Left cardiac atrium (tissue), 4 donors: ENCODE results near the gene LOC101059915.

Experiments used
- ATAC-seq, 2 donors: fragments of 200-7000 bp; cut with Tn5 transposase; one replicate each; pipeline ENCODE4 v1.9.1; 2020; ENCODE audit warnings: mild to moderate bottlenecking in 2 of 2, moderate library complexity in 2 of 2
- DNase-seq: peaks from one replicate; pipeline ENCODE4 v3.0.0-alpha.2; 2020
- intact Hi-C, 2 donors: fragments of 100-400 bp; cut with DNase I; formaldehyde crosslinking; loops; one replicate each; pipeline versions ENCODE4 v1.14.1 to v1.15.1; 2022 to 2023
- donor health status: DM: no; HTN: yes; CAD: no.
- donor health status: DM: no; HTN: yes; CAD: no; lungs with severe emphysema.
- donor health status: DM: yes; HTN: yes; CAD: no.
- donor health status: Dilated cardiomyopathy.

The LOC101059915 gene

GRCh38 chrX:71667328-71668247 is at the start of gene LOC101059915:
TSS of gene LOC101059915 (plus strand) at chrX:71667546.
- DNase-seq (no peak), ATAC-seq (no peak)

DNA sequence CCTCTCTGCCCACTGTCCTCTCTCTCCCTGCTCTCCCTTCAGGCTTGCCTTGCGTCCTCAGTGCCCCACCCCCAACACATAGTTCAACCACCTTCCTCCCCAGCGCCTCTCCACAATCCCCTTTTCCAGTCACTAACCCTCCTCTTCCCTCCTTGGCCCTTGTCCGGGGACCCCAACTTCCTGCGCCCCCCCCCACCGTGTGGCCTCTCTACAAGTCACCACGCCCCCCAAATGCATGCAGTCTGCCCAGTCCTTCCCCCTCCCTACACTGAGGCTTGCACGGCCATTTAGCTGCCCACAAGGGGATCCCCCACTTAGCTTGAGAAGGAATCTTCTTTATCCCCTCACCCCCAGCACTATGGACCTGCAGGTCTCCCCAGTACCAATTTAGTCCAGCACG is 49.6 kb upstream of the LOC101059915 start:
- intact Hi-C loops = no loop called here
- ATAC-seq = no peak

More at GRCh38 chrX:71667328-71668247, at the start of gene LOC101059915:
- intact Hi-C loops = no loop called here

DNA sequence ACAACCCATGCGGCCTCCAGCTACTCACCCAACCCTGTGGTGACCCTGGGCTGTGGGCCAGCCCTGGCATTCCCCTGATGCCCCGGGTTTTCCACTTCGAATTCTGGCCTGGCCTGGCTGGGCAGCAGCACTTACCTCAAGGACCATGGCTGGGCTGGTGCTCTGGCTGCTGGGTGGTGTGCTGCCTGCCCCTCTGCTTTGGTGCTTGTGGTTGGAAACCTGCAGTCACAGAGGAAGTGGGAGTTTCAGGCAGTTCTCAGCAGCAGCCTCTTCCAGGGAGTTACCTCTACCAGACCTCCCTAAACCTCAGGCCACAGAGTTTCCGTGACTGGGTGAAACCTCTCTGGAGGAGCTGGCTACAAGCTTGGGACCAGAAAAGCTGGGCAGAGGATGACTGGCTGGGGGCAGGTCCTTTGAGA is 49.0 kb upstream of the LOC101059915 start, which contains the start of gene CXCR3:
Gene CXCR3 (minus strand): TSS at position 209 of the 419 bp plus-strand sequence. CDS start 62 bp downstream, at position 147.
- DNase-seq (no peak), ATAC-seq (no peak)
- intact Hi-C loops = no loop called here

More for the DNA sequence above, 49.6 kb upstream of the LOC101059915 start:
- DNase-seq = no peak

GRCh38 chrX:71618787-71619186 is 48.6 kb upstream of the LOC101059915 start:
- ATAC-seq (no peak), DNase-seq (no peak)
- intact Hi-C loops = no loop called here

- intact Hi-C loops = no loop called here
- DNase-seq = no peak
Measured at GRCh38 chrX:71619193-71619592, 48.2 kb upstream of the LOC101059915 start.

GRCh38 chrX:71619986-71620385 is 47.4 kb upstream of the LOC101059915 start:
- ATAC-seq (no peak), DNase-seq (no peak)
- intact Hi-C loops = no loop called here

More at GRCh38 chrX:71619193-71619592, 48.2 kb upstream of the LOC101059915 start:
- no peak for ATAC-seq

- ATAC-seq = peak in 1 of 2 donors; percentile 53
Measured at GRCh38 chrX:71621603-71622002, 45.7 kb upstream of the LOC101059915 start.

GRCh38 chrX:71622032-71622575 is 45.2 kb upstream of the LOC101059915 start:
- intact Hi-C loops = no loop called here
- ATAC-seq (no peak), DNase-seq (no peak)

More at GRCh38 chrX:71621603-71622002, 45.7 kb upstream of the LOC101059915 start:
- intact Hi-C loops = no loop called here
- no peak for DNase-seq

DNA sequence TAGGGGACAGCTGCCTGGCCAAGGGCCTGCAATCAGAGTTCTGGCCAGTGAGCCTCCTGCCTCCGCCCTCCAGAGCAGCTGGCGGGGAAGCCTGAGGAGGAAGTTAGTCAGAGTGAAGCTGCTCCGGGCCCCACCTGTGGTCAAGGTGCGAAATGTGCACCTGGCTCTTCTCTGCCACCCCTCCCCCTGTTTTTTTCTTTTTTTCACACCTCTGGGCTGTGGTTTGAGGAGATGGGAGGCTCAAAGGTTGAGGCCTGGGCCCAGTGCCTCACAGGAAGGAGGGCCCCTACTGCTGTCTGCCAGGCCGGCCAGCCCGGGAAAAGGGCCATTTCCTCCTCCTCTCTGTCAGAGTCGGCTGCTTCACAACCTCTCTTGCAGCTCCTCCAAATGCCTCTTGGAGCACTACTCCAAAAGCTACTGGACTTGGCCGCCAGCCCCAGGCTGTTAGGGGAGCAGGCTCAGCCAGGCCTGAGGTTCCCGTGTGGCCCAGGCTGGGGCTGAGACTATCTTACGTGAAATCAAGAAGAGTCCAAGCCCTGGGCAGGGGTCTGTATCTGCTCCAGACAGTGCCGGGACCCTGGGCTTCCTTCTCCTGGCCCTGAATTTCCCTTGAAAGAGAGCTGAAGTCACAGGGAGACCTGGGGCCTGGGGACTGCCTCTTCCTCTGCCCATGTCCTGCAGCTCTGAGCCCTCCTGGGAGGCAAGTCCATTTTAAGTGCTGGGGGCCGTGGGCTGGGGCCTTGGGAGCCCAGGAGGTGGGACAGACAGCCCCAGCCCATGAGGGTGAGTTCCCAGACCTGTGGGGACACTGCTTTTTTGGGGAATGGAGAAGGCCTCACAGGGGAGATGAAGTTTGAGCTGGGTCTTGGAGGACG is 44.5 kb upstream of the LOC101059915 start:
- DNase-seq (peak; percentile 81), ATAC-seq (peak; percentile 92 to 95)
- intact Hi-C loops = no loop called here

GRCh38 chrX:71623714-71624113 is 43.6 kb upstream of the LOC101059915 start:
- DNase-seq (no peak), ATAC-seq (no peak)
- intact Hi-C loops = no loop called here

GRCh38 chrX:71625471-71625870 is 41.9 kb upstream of the LOC101059915 start:
- ATAC-seq = no peak
- DNase-seq = no peak
- intact Hi-C loops = no loop called here

GRCh38 chrX:71626576-71626975 is 40.8 kb upstream of the LOC101059915 start:
- DNase-seq = no peak
- intact Hi-C loops = no loop called here

DNA sequence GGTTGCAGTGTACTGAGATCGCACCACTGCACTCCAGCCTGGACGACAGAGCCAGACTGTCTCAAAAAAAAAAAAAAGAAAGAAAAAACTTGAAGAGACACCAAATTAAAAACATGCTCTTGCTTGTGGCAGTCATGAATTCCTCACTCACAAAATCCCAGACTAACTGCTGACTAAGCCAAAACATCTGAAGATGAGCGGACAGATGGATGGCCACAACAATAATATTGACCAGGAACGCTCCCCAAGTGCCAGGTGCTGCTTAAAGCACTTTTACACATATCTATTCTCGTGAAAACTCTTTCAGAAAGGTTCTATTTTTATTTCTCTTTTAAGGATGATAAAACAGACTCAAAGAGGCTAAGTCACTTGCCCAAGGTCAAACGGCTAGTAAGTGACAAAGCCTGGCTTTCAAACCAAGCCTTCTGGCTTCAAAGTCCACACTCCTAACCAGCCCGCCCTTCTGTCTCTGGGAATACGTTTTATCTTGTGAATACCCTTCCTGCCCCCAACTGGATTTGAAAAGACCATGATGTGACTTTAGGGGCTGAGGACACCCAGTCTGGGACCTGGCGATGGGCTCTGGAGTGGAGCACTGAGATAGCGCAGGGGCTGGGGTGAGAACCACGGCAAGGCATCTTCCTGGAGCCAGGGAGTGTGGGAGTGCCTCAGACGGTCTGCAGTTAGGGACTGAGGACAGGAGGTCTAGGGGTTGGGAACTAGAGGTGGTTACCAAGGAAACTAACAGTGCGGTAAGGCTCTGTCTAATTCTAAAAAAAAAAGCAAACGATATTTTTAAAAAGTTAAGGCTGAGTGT is 39.5 kb upstream of the LOC101059915 start:
- intact Hi-C loops = no loop called here
- no peak for DNase-seq
- no peak for ATAC-seq

More at GRCh38 chrX:71626576-71626975, 40.8 kb upstream of the LOC101059915 start:
- ATAC-seq = no peak

DNA sequence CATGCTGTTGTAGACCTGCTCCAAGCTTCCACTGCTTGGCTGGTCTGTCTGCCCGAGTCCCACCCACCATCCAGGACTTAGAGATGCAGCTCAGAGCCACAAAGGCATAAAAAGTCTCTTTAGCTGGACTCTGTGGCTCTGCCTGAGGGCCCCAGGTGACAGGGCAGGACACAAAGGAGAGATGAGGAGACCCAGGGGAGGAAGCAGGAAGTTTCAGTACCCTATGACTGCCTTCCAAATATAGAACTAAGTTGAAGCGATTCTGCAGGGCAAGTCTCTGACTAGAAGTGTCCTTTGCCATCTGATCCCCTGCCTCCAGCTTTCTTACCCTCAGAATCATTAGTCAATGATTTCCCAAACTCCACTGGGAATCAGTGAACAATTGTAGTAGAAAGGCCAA is 37.9 kb upstream of the LOC101059915 start:
- intact Hi-C loops = no loop called here
- ATAC-seq (no peak), DNase-seq (no peak)

DNA sequence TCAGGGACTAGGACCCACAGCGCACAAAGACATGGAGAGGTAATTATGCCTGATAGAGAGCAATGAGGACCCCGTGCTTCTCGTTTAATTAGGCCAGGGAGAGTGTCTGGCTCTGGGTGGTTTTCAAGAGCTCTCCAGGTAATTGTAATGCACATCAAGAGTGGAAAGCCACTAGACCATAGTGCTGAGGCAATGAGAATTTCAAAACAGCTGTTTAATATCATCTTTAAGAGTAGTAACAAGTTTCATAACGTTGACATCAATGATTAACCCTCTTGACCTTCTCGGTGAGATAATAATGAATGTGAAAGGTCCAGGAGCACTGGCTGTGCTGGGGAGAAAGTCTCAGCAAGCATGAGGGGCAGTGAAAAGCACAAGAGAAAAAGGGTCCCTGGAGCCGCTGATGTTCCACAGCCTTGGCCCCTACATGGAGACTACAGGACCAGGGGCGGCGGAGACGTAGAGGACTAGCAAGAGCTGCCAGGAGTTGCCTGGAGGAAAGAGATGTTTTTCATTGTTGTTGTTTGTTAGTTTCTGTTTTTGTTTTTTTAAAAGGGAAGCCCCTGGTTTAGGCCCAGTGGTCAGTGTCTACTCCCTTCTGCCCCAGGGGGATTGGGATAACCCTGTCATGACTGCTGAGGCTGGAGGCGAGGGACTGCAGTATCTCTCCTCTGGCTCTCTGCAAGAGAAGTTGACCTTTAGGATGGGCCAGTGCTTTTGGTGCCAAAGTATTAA is 34.3 kb upstream of the LOC101059915 start:
- intact Hi-C loops = no loop called here
- DNase-seq = no peak
- ATAC-seq = peak in 1 of 2 donors; percentile 32

DNA sequence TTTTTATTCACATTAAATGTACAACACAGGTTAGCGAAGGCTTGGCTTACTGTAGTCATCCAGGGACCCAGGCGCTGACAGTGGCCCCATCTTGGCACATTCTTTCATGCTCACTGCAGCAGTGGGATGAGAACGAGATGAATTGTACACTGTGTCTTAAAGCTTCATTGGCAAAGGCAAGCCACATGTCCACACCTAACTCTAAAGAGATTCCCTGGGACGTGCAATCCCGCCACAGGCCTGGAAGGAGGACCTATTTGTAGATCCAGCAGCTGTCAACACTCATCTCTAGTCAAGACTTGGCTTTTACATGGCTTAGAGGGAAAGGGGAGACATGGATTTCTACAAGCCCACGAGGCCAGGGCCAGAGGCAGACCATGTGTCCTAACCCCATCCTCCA is 33.0 kb upstream of the LOC101059915 start:
- intact Hi-C loops = no loop called here
- no peak for DNase-seq
- peak; percentile 83 to 86 for ATAC-seq

DNA sequence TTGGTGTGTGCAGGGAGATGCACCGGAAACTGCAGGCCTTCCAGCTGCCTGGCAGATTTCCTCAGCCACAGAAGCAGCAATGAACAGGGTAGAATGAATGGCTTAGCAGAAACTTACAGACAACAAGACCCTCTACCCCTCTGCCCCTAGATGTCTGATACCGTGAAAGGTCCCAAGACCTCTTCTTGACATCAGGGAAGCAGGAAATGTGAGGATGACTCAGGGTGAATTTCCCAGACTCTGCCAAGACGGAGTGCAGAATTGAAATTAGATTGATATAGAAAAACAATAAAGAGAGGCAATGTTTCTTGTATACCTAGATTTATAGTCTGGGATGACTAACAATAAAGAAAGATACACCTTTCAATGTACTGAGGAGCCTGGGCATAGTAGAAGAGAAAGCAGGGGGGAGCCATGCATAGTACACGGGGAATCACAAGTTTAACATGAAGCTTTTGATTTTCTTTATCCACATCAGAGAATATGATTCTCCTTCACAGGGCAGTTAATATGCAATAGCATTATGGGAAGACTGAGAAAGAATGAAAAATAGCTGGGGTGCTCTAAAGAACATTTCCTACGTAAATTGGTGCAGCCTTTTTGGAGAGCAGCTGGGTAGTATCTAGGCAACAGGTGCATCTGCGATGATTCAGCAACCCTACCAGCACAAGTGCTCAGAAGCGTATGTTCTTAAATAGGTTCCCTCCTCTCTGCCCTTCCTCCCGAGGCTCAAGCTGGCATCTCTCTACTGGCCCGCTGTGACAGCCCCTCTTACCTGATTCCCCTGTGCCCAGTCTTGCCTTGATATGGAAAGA is 30.7 kb upstream of the LOC101059915 start:
- DNase-seq (no peak), ATAC-seq (peak in 1 of 2 donors; percentile 16)
- intact Hi-C loops = no loop called here
